SJSA1 (cell line): ENCODE data around the gene GRHPR. TPM values are rescaled to one million over a fixed set of nuclear protein-coding genes. Genes with fewer than 3 reads are reported as not detected.
"Not testable (repeated sequence)": the region's sequence is repeated elsewhere in the genome, so short reads cannot be mapped to it uniquely, and the experiment has no call there.

ENCODE experiments used
- DNase-seq, 2 experiments: peaks; one replicate each; pipeline ENCODE4 v3.0.0-alpha.2; 2015 to 2020; ENCODE audit warnings: low spot score in 2 of 2, low read depth in 1 of 2
- H3K27ac ChIP-seq: fragments of 250-450 bp; sonication (Bioruptor Pico); 2 replicates; pipeline ENCODE4 v1.5.1; 2020; ENCODE audit warnings: mild to moderate bottlenecking, moderate library complexity
- H3K27me3 ChIP-seq: fragments of 250-450 bp; sonication (Bioruptor Pico); replicated peaks from 2 replicates; pipeline ENCODE4 v1.5.1; 2020; ENCODE audit warnings: mild to moderate bottlenecking, moderate library complexity
- H3K36me3 ChIP-seq: fragments of 250-450 bp; sonication (Bioruptor Pico); 2 replicates; pipeline ENCODE4 v1.5.1; 2020; ENCODE audit warnings: mild to moderate bottlenecking
- H3K4me1 ChIP-seq: fragments of 250-450 bp; sonication (Bioruptor Pico); replicated peaks from 2 replicates; pipeline ENCODE4 v1.6.1; 2021; ENCODE audit warnings: mild to moderate bottlenecking
- H3K4me3 ChIP-seq: fragments of 250-450 bp; sonication (Bioruptor Pico); 2 replicates; pipeline ENCODE4 v1.5.1; 2020; ENCODE audit warnings: mild to moderate bottlenecking
- H3K9me3 ChIP-seq: fragments of 250-450 bp; sonication (Bioruptor Pico); replicated peaks from 2 replicates; pipeline ENCODE4 v1.5.1; 2020; ENCODE audit warnings: mild to moderate bottlenecking
- total RNA-seq: library from RNA; depleted of rRNA; stranded (reverse); fragments of >200 nt; shearing (Covaris generic); gene quantifications from 2 replicates; pipeline ENCODE4 v1.2.3, GENCODE V29; 2014

GRHPR gene
- total RNA-seq, 1 experiment from 2014 or later: 75.1 TPM

GRCh38 chr9:37421914-37422288 is 595 bp upstream of the GRHPR start:
- Histone ChIP-seq H3K27me3 (no peaks in the 10 kb centered on the region), H3K27ac (peak overlapping the region; percentile 36; the same call in 1 of the 2 replicates), H3K36me3 (peaks cover 8% of the 10 kb centered on the region; the same call in 1 of the 2 replicates), H3K4me3 (peak overlapping the region; percentile 66), H3K9me3 (no peaks in the 10 kb centered on the region), H3K4me1 (peaks cover 4% of the 10 kb centered on the region)
- DNase-seq: no peak

GRCh38 chr9:37423508-37423907 is 1.0 kb downstream of the GRHPR start:
- peaks cover 8% of the 10 kb centered on the region; the same call in 1 of the 2 replicates for H3K36me3 ChIP-seq
- no peaks in the 10 kb centered on the region for H3K27me3 ChIP-seq
- peaks cover 4% of the 10 kb centered on the region for H3K4me1 ChIP-seq
- no peaks in the 10 kb centered on the region for H3K9me3 ChIP-seq
- peak overlapping the region; percentile 66; the same call in 1 of the 2 replicates for H3K4me3 ChIP-seq
- DNase-seq: no peak
- H3K27ac ChIP-seq: no peak overlapping the region

GRCh38 chr9:37424204-37424685 is 1.7 kb downstream of the GRHPR start:
- Histone ChIP-seq H3K9me3 (no peaks in the 10 kb centered on the region), H3K36me3 (peaks cover 8% of the 10 kb centered on the region; the same call in 1 of the 2 replicates), H3K27ac (no peak overlapping the region), H3K27me3 (no peaks in the 10 kb centered on the region), H3K4me3 (no peak overlapping the region), H3K4me1 (peaks cover 4% of the 10 kb centered on the region)
- no peak for DNase-seq

- H3K4me3 ChIP-seq: no peak overlapping the region
- H3K4me1 ChIP-seq: peaks cover 4% of the 10 kb centered on the region
- DNase-seq: no peak
- no peak overlapping the region for H3K27ac ChIP-seq
- no peaks in the 10 kb centered on the region for H3K27me3 ChIP-seq
- no peaks in the 10 kb centered on the region for H3K9me3 ChIP-seq
- H3K36me3 ChIP-seq: peaks cover 8% of the 10 kb centered on the region; the same call in 1 of the 2 replicates
Observed at GRCh38 chr9:37424686-37425297, 2.3 kb downstream of the GRHPR start.

- peaks cover 8% of the 10 kb centered on the region; the same call in 1 of the 2 replicates for H3K36me3 ChIP-seq
- H3K27ac ChIP-seq: no peak overlapping the region
- no peaks in the 10 kb centered on the region for H3K9me3 ChIP-seq
- no peak for DNase-seq
- H3K4me3 ChIP-seq: no peak overlapping the region
- peaks cover 4% of the 10 kb centered on the region for H3K4me1 ChIP-seq
- no peaks in the 10 kb centered on the region for H3K27me3 ChIP-seq
Observed at GRCh38 chr9:37425298-37425752, 2.8 kb downstream of the GRHPR start.

- not testable (repeated sequence) for H3K36me3 ChIP-seq, H3K27me3 ChIP-seq, DNase-seq, H3K9me3 ChIP-seq, H3K4me3 ChIP-seq, H3K27ac ChIP-seq, H3K4me1 ChIP-seq
Observed at GRCh38 chr9:37426431-37426830, 3.9 kb downstream of the GRHPR start.

- Histone ChIP-seq H3K9me3 (no peaks in the 10 kb centered on the region), H3K4me1 (peaks cover 4% of the 10 kb centered on the region), H3K27ac (no peak overlapping the region), H3K36me3 (peaks cover 8% of the 10 kb centered on the region; the same call in 1 of the 2 replicates), H3K27me3 (no peaks in the 10 kb centered on the region), H3K4me3 (no peak overlapping the region)
- DNase-seq: no peak
Observed at GRCh38 chr9:37426846-37427245, 4.3 kb downstream of the GRHPR start.

- Histone ChIP-seq H3K9me3 (no peaks in the 10 kb centered on the region), H3K27ac (no peak overlapping the region), H3K4me3 (no peak overlapping the region), H3K27me3 (no peaks in the 10 kb centered on the region), H3K4me1 (no peaks in the 10 kb centered on the region), H3K36me3 (peaks cover 8% of the 10 kb centered on the region; the same call in 1 of the 2 replicates)
- no peak for DNase-seq
Observed at GRCh38 chr9:37428345-37428744, 5.8 kb downstream of the GRHPR start.

- Histone ChIP-seq H3K4me1 (no peaks in the 10 kb centered on the region), H3K36me3 (peaks cover 10% of the 10 kb centered on the region; the same call in 1 of the 2 replicates), H3K4me3 (no peak overlapping the region), H3K27ac (no peak overlapping the region), H3K27me3 (no peaks in the 10 kb centered on the region), H3K9me3 (no peaks in the 10 kb centered on the region)
- DNase-seq: no peak
Observed at GRCh38 chr9:37429441-37430285, 7.2 kb downstream of the GRHPR start.

GRCh38 chr9:37430841-37431597 is 8.5 kb downstream of the GRHPR start:
- Histone ChIP-seq H3K27ac (no peak overlapping the region), H3K9me3 (no peaks in the 10 kb centered on the region), H3K36me3 (peaks cover 18% of the 10 kb centered on the region; the same call in 1 of the 2 replicates), H3K27me3 (no peaks in the 10 kb centered on the region), H3K4me3 (no peak overlapping the region), H3K4me1 (no peaks in the 10 kb centered on the region)
- DNase-seq: no peak

- H3K36me3 ChIP-seq: peaks cover 11% of the 10 kb centered on the region
- H3K27ac ChIP-seq: no peak overlapping the region
- H3K9me3 ChIP-seq: no peaks in the 10 kb centered on the region
- H3K27me3 ChIP-seq: no peaks in the 10 kb centered on the region
- H3K4me3 ChIP-seq: no peak overlapping the region
- no peaks in the 10 kb centered on the region for H3K4me1 ChIP-seq
- DNase-seq: no peak
Observed at GRCh38 chr9:37432020-37432419, 9.5 kb downstream of the GRHPR start.

GRCh38 chr9:37433867-37434371 is 11.4 kb downstream of the GRHPR start:
- H3K4me1 ChIP-seq: no peaks in the 10 kb centered on the region
- H3K9me3 ChIP-seq: no peaks in the 10 kb centered on the region
- H3K27me3 ChIP-seq: no peaks in the 10 kb centered on the region
- no peak for DNase-seq
- peaks cover 20% of the 10 kb centered on the region for H3K36me3 ChIP-seq
- no peak overlapping the region for H3K27ac ChIP-seq
- no peak overlapping the region for H3K4me3 ChIP-seq

- peaks cover 35% of the 10 kb centered on the region for H3K36me3 ChIP-seq
- no peaks in the 10 kb centered on the region for H3K4me1 ChIP-seq
- no peak overlapping the region for H3K4me3 ChIP-seq
- DNase-seq: no peak
- H3K9me3 ChIP-seq: no peaks in the 10 kb centered on the region
- no peaks in the 10 kb centered on the region for H3K27me3 ChIP-seq
- no peak overlapping the region for H3K27ac ChIP-seq
Observed at GRCh38 chr9:37436540-37436939, 14.0 kb downstream of the GRHPR start.
